ENCODE measurements around the gene NCBP2L. TPM values are rescaled to one million over a fixed set of nuclear protein-coding genes. Genes with fewer than 3 reads are reported as not detected.

Gene NCBP2L
- total and polyA plus RNA-seq, 2 experiments from 2014 or later, result not detected

DNA sequence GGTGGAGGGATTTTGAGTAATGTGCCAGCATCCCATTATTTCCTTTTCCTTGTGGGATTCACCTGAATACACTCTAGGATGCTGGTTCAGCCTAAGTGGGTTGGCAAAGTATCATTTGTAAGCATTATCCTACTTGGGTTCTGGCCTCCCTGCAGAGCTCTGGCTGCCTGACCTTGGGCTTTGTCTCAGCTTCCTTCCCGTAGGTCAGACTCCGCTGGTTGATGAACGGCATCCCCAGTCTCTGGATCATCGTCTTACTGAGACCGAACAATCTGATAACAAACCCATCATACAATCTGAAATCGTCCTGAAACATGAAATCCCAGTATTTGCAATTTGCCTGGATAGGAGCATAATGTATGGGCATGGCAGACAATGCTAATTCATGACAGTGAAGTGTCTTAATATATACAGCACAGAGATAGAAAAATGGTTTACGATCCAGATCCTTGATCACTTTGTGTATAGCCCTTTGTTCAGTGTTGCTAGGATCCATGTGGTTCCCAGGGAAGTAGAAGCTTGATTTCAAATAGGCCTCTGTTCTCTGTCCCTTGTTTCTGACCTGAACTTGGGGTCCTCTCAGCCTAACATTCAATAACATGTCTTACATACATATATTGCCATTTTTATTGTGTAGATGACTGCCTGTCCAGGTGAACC is 53.7 kb downstream of the NCBP2L start:
- H3K27ac Mint-ChIP-seq, result no peak overlapping the region
- no peak for ATAC-seq

DNA sequence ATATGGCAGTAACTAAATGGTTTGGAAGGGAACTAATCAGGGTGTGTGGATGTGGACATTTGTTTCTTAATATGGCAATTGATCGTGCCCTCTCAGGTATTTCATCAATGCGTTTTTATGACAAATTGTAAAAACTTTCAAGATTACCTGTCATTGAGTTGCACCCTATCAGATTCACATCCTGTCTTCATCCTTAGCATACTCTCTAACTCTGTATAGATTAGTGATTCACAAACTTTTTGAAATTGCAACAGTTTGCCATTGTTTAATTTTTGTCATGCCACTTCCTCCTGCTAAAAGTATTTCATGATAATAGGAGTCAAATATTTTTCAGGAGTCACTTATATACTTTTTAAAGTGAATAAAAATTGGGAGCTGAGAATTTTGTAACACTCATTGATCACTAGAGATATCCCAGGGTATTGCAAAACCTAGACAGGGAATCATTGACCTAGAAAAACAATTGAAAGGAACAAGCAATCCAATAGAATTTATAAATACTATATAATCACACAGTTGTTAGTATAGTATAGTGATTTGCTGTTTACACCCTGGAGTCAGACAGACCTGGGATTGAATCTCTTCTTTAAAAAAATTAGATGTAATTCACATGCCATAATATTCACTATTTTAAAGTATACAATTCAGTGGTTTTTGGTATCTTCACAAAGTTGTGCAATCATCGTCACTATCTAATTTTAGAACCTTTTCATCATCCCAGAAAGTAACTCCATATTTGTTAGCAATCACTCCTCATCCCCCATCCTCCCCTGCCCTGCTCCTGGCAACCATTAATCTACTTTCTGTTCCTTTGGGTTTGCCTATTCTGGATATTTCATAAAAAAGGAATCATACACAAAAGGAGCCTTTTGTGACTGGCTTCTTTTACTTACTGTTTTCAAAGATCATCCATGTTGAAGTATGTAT is 57.0 kb downstream of the NCBP2L start:
- Histone ChIP-seq H2AFZ (no peak overlapping the region), H3K4me1 (ENCODE audit: insufficient read depth) (no peaks in the 10 kb centered on the region), H3K36me3 (ENCODE audit: insufficient read depth) (no peaks in the 10 kb centered on the region), H3K27me3 (ENCODE audit: insufficient read depth) (no peaks in the 10 kb centered on the region), H4K20me1 (replicated peaks; ENCODE audit: insufficient read depth) (no peaks in the 10 kb centered on the region), H3K79me2 (replicated peaks; ENCODE audit: insufficient read depth) (no peaks in the 10 kb centered on the region), H3K27ac (ENCODE audit: low read depth) (no peak overlapping the region), H3F3A (replicated peaks; ENCODE audit: low read depth) (no peaks in the 10 kb centered on the region), H3K4me2 (no peak overlapping the region), H3K4me3 (no peak overlapping the region), H3K9me2 (ENCODE audit: insufficient read depth) (no peaks in the 10 kb centered on the region)
- Mint-ChIP-seq H3K4me1 (no peaks in the 10 kb centered on the region), H3K36me3 (ENCODE audit: low read depth) (no peaks in the 10 kb centered on the region), H3K4me3 (no peak overlapping the region), H3K9me3 (no peaks in the 10 kb centered on the region), H3K27ac (no peak overlapping the region), H3K27me3 (ENCODE audit: insufficient read depth, low read depth, poor library complexity) (peaks cover 3% of the 10 kb centered on the region)
- no peak for DNase-seq (ENCODE audit: low spot score)
- TF ChIP-seq NANOG (IDR thresholded peaks at IDR 0.05; ENCODE audit: borderline replicate concordance), result no peak
- no peak for TF ChIP-seq EZH2phosphoT487 (IDR thresholded peaks at IDR 0.05; ENCODE audit: unreplicated experiment)
- no peak for TF ChIP-seq JUNB (IDR thresholded peaks at IDR 0.05; ENCODE audit: unreplicated experiment)
- no peak for TF ChIP-seq ZNF114 (CRISPR knock-in tag; IDR thresholded peaks at IDR 0.05)
- no peak for TF ChIP-seq EZH2 (IDR thresholded peaks at IDR 0.05; ENCODE audit: low read depth, unreplicated experiment)
- ATAC-seq, result no peak

More for the DNA sequence above, 53.7 kb downstream of the NCBP2L start:
- Histone ChIP-seq H3K27me3 (ENCODE audit: insufficient read depth) (peaks cover 25% of the 10 kb centered on the region), H3K4me1 (ENCODE audit: insufficient read depth) (no peaks in the 10 kb centered on the region), H3K9me2 (ENCODE audit: insufficient read depth) (no peaks in the 10 kb centered on the region), H4K20me1 (replicated peaks; ENCODE audit: insufficient read depth) (no peaks in the 10 kb centered on the region), H3K27ac (ENCODE audit: low read depth) (no peak overlapping the region), H2AFZ (no peak overlapping the region), H3F3A (replicated peaks; ENCODE audit: low read depth) (no peaks in the 10 kb centered on the region), H3K4me3 (no peak overlapping the region), H3K36me3 (ENCODE audit: insufficient read depth) (no peaks in the 10 kb centered on the region), H3K4me2 (no peak overlapping the region), H3K79me2 (replicated peaks; ENCODE audit: insufficient read depth) (no peaks in the 10 kb centered on the region)
- no peak for TF ChIP-seq EZH2phosphoT487 (IDR thresholded peaks at IDR 0.05; ENCODE audit: unreplicated experiment)
- TF ChIP-seq, protein P1, sequence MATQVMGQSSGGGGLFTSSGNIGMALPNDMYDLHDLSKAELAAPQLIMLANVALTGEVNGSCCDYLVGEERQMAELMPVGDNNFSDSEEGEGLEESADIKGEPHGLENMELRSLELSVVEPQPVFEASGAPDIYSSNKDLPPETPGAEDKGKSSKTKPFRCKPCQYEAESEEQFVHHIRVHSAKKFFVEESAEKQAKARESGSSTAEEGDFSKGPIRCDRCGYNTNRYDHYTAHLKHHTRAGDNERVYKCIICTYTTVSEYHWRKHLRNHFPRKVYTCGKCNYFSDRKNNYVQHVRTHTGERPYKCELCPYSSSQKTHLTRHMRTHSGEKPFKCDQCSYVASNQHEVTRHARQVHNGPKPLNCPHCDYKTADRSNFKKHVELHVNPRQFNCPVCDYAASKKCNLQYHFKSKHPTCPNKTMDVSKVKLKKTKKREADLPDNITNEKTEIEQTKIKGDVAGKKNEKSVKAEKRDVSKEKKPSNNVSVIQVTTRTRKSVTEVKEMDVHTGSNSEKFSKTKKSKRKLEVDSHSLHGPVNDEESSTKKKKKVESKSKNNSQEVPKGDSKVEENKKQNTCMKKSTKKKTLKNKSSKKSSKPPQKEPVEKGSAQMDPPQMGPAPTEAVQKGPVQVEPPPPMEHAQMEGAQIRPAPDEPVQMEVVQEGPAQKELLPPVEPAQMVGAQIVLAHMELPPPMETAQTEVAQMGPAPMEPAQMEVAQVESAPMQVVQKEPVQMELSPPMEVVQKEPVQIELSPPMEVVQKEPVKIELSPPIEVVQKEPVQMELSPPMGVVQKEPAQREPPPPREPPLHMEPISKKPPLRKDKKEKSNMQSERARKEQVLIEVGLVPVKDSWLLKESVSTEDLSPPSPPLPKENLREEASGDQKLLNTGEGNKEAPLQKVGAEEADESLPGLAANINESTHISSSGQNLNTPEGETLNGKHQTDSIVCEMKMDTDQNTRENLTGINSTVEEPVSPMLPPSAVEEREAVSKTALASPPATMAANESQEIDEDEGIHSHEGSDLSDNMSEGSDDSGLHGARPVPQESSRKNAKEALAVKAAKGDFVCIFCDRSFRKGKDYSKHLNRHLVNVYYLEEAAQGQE (IDR thresholded peaks at IDR 0.05; ENCODE audit: unreplicated experiment), result no peak
- no peak for TF ChIP-seq EZH2 (IDR thresholded peaks at IDR 0.05; ENCODE audit: low read depth, unreplicated experiment)
- no peak for TF ChIP-seq CREB1 (CRISPR knock-in tag; IDR thresholded peaks at IDR 0.05; ENCODE audit: low read depth)
- TF ChIP-seq JUNB (IDR thresholded peaks at IDR 0.05; ENCODE audit: unreplicated experiment), result no peak
- no peak overlapping the region for H3K4me3 Mint-ChIP-seq
- no peak for DNase-seq (ENCODE audit: low spot score)
- peaks cover 11% of the 10 kb centered on the region; the same call in 2 of the 3 replicates for H3K4me1 Mint-ChIP-seq
- no peaks in the 10 kb centered on the region for H3K9me3 Mint-ChIP-seq
- peaks cover 17% of the 10 kb centered on the region for H3K27me3 Mint-ChIP-seq (ENCODE audit: insufficient read depth, low read depth, poor library complexity)
- H3K36me3 Mint-ChIP-seq (ENCODE audit: low read depth), result no peaks in the 10 kb centered on the region

Measured in GM23338 (cell line).